Stimulated activated CD8-positive, alpha-beta memory T cell treated with anti-CD3 and anti-CD28 coated beads, Interleukin-15, amount 100 ng/mL, for 48 hours (primary cell): ENCODE data around the gene ANO10.

ENCODE experiments used
- DNase-seq, 2 donors: peaks; one replicate each; pipeline ENCODE4 v3.0.0-alpha.2; 2020; ENCODE audit warnings: low read depth in 2 of 2

ANO10 gene

DNA sequence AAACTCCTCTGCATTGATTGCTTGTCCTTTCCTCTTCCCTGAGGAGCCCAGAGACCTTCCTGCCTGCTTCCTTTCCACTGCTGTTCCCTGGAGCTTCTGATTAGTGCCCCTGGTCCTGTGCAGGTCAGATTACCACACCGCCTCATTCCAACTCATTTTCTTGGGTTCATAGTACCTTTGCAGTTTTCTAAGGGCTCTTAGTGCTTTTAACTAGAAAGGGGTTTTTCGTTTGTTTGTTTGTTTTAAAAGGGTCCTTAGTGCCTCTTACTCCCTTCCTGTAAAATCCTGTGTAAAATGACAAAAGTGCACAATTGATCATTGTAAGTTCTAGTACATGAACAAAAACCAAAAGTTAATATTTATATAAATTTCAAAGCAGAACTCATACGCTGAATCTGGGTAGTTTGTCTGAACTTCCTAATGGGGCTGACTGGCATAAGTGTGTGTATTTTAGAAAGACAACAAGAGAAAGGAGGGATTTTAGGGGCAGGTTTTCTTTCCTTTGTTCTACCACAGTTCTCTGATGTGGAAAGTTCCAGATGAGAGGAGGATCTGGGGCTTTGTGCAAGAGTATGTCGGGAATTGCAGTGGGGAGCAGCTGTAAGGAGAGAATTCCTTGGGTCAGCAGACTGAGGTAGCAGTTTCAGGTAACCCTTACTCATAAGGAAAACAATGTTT, 304.9 kb downstream of the ANO10 start:
- DNase-seq: no peak
